Neural cell (in vitro differentiated cells): ENCODE measurements around the gene PNLIPRP3.

Experiments
- EZH2 ChIP-seq: fragments of 200-600, 300-800 bp; shearing (Covaris generic), sonication (generic); IDR thresholded peaks from 2 replicates; pipeline ENCODE4 v1.6.1; 2014; ENCODE audit warnings: antibody characterized with exemption, low read length, borderline replicate concordance, mild to moderate bottlenecking; ENCODE audit not compliant: insufficient read depth, poor library complexity, severe bottlenecking
- RAD21 ChIP-seq: fragments of 450-650 bp; conservative IDR thresholded peaks from 2 replicates; pipeline ENCODE4 v1.6.1; 2014; ENCODE audit warnings: antibody characterized with exemption, mild to moderate bottlenecking, moderate library complexity
- TAF1 ChIP-seq: IDR thresholded peaks from 2 replicates; pipeline ENCODE4 v1.6.1; 2012; ENCODE audit warnings: low read depth
- TF ChIP-seq, protein P1 (sequence below): fragments of 450-650 bp; IDR thresholded peaks from 2 replicates; pipeline ENCODE4 v1.5.1; 2014; ENCODE audit warnings: antibody characterized with exemption, mild to moderate bottlenecking, moderate library complexity; ENCODE audit not compliant: poor library complexity, severe bottlenecking

DNA sequence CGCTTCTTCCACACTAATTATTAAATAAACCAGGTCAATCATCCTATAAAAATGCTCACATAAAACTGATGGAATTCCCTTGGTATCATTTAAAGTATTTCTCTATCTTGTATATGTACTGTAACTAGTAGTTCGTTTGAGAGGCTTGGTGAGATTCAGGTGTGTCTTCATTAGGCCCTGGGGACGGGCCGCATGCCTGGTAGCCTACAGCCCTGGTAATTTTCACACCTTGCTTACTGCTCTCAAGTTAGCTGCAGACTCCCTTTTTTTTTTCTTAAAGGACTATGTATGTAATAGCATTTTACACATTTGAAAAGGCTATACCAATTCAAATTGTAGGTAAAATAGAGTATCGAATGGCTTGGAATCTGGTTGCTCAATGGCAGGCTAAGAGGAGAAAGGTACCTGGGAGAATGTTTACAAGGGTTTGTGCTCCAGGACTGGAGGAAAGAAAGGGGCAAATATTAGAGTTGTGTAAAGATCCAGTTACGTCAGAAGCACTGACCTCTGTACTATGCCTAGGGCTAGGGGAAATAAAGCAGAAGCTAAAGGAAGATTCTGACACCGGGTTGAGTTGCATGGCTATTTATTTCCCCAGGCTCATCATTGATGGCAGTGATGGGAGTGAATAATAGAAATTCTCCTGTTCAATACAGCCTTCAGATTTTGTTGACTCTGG, 59.3 kb downstream of the PNLIPRP3 start:
- TF ChIP-seq, protein P1, sequence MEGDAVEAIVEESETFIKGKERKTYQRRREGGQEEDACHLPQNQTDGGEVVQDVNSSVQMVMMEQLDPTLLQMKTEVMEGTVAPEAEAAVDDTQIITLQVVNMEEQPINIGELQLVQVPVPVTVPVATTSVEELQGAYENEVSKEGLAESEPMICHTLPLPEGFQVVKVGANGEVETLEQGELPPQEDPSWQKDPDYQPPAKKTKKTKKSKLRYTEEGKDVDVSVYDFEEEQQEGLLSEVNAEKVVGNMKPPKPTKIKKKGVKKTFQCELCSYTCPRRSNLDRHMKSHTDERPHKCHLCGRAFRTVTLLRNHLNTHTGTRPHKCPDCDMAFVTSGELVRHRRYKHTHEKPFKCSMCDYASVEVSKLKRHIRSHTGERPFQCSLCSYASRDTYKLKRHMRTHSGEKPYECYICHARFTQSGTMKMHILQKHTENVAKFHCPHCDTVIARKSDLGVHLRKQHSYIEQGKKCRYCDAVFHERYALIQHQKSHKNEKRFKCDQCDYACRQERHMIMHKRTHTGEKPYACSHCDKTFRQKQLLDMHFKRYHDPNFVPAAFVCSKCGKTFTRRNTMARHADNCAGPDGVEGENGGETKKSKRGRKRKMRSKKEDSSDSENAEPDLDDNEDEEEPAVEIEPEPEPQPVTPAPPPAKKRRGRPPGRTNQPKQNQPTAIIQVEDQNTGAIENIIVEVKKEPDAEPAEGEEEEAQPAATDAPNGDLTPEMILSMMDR = no peak
- TF ChIP-seq RAD21 = no peak
- no peak for TF ChIP-seq TAF1
- no peak for TF ChIP-seq EZH2
